ENCODE data around the gene REELD1. TPM values are rescaled to one million over a fixed set of nuclear protein-coding genes. Genes with fewer than 3 reads are reported as not detected.

REELD1 gene
- total and polyA plus RNA-seq, 8 donors, result 0.30 to 0.73 TPM; not detected in 6

DNA sequence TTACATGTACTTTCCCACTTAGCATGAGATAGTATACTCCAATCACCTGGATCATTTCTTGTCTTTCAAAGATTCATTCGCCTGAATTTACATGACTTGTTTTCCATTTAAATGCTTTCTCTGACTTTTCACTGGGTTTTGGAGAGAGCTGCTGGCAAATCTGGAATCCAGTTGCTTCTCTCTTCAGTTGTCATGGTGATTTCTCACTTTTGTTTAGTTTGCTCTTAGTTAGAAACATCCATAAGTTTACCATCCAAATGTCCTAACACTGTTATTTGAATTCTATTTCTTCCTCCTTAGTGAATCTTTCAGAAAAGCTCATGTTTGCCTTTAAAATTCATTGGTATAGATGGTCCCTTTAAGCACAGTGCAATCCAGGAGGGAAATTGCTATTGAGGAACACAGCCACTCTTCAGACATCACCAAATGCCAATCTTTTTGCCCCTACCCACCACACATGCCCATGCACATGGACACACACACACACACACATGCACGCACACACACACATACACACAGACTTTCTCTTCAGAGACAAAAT is 51.7 kb downstream of the REELD1 start:
- TF ChIP-seq POLR2A (IDR thresholded peaks at IDR 0.05) (no peak), EP300 (IDR thresholded peaks at IDR 0.05) (no peak), POLR2AphosphoS5 (IDR thresholded peaks at IDR 0.05) (no peak)
- TF ChIP-seq, protein P1, sequence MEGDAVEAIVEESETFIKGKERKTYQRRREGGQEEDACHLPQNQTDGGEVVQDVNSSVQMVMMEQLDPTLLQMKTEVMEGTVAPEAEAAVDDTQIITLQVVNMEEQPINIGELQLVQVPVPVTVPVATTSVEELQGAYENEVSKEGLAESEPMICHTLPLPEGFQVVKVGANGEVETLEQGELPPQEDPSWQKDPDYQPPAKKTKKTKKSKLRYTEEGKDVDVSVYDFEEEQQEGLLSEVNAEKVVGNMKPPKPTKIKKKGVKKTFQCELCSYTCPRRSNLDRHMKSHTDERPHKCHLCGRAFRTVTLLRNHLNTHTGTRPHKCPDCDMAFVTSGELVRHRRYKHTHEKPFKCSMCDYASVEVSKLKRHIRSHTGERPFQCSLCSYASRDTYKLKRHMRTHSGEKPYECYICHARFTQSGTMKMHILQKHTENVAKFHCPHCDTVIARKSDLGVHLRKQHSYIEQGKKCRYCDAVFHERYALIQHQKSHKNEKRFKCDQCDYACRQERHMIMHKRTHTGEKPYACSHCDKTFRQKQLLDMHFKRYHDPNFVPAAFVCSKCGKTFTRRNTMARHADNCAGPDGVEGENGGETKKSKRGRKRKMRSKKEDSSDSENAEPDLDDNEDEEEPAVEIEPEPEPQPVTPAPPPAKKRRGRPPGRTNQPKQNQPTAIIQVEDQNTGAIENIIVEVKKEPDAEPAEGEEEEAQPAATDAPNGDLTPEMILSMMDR (IDR thresholded peaks at IDR 0.05), result no peak
- Histone ChIP-seq H3K4me1 (peaks cover 0 to 6% (median 3%) of the 10 kb centered on the region in 4 donors), H3K27me3 (no peaks in the 10 kb centered on the region), H3K27ac (no peak overlapping the region), H3K4me3 (no peak overlapping the region), H3K36me3 (peaks cover 0 to 8% (median 0%) of the 10 kb centered on the region in 4 donors), H3K9me3 (no peaks in the 10 kb centered on the region)
- no peak for DNase-seq
- 90 to 98% (median 92%) methylated on average over 2 of the region's 2 CpGs for WGBS, 5 donors
- intact Hi-C loops (cut with DNase I; ENCODE audit: low total_unique reads), result no loop called here

DNA sequence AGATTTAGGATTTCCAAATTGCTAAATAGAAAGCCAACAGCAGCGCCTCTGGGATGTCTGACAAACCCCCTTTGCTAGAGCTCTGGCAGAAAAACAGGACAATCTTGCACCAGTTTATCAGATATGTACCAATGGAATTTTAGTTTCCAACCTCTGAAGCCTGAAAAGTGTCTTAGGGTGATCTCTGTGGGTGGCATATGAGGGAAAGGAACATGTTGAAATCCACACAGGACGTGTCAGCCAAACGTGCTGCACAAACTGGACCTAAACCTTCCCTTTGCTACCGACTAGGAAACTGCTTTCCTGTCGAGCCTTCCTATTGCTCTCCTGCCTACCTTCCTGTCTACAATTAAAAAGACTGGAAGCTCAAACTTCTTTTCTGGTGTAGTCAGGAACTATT is 53.5 kb downstream of the REELD1 start:
- no peak for DNase-seq
- no peaks in the 10 kb centered on the region for H3K27me3 ChIP-seq
- no peaks in the 10 kb centered on the region for H3K4me1 ChIP-seq
- H3K36me3 ChIP-seq, result peaks cover 0 to 8% (median 0%) of the 10 kb centered on the region in 4 donors
- TF ChIP-seq EP300 (IDR thresholded peaks at IDR 0.05) (no peak), POLR2A (IDR thresholded peaks at IDR 0.05) (no peak), POLR2AphosphoS5 (IDR thresholded peaks at IDR 0.05) (no peak)
- TF ChIP-seq, protein P1 (IDR thresholded peaks at IDR 0.05), result no peak
- WGBS, 5 donors, result 69 to 86% (median 77%) methylated on average over 5 of the region's 5 CpGs
- H3K4me3 ChIP-seq, result no peak overlapping the region
- H3K27ac ChIP-seq, result no peak overlapping the region
- H3K9me3 ChIP-seq, result no peaks in the 10 kb centered on the region
- intact Hi-C loops (cut with DNase I; ENCODE audit: low total_unique reads), result no loop called here

DNA sequence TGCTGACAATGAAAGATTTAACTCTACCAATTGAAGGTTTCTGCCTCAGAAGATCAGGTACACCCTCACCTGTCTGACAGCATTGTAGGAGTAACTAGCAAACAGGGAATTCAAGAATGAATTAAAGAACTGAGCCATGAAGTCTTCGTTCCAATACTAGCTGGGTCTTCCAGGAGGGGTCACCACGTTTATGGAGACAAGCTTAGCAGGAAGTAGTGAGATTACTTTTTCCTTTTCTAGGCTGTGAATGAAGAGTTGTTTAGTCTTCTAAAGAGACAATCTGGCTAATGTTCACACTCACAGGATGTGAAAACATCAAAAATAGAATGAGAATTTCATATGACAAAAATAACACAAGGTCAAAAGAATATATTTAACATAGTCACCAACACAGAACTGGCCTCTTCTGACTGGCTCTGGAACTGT is 54.9 kb downstream of the REELD1 start:
- 70 to 79% (median 72%) methylated on average over 2 of the region's 2 CpGs for WGBS, 5 donors
- H3K36me3 ChIP-seq, result peaks cover 0 to 8% (median 0%) of the 10 kb centered on the region in 4 donors
- no peak overlapping the region for H3K27ac ChIP-seq
- DNase-seq, result no peak
- TF ChIP-seq EP300 (IDR thresholded peaks at IDR 0.05) (no peak), POLR2A (IDR thresholded peaks at IDR 0.05) (no peak), POLR2AphosphoS5 (IDR thresholded peaks at IDR 0.05) (no peak)
- TF ChIP-seq, protein P1 (IDR thresholded peaks at IDR 0.05), result no peak
- H3K27me3 ChIP-seq, result no peaks in the 10 kb centered on the region
- H3K4me3 ChIP-seq, result no peak overlapping the region
- intact Hi-C loops (cut with DNase I; ENCODE audit: low total_unique reads), result no loop called here
- H3K9me3 ChIP-seq, result no peaks in the 10 kb centered on the region
- H3K4me1 ChIP-seq, result no peaks in the 10 kb centered on the region

DNA sequence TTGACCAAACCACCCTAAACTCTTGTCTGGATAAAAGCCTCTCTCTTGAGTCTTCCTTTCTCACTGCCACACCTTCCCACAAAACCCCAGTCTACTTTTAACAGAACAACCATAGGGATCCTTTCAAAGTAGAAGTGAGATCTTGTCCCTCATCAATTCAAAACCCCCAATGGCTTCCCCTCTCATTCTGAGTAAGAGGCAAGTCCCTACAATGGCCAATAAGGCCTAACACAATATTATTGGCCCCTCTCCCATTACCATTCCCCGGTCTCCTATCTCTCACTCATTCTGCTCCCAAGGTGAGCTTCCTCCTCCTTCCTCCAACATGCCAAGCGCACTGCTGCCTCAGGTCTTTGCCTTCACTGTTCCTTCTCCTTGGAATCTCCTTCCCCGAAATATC is 57.1 kb downstream of the REELD1 start:
- intact Hi-C loops (cut with DNase I; ENCODE audit: low total_unique reads), result no loop called here
- no peaks in the 10 kb centered on the region for H3K9me3 ChIP-seq
- 88 to 95% (median 90%) methylated on average over 3 of the region's 3 CpGs for WGBS, 5 donors
- peaks cover 0 to 8% (median 0%) of the 10 kb centered on the region in 4 donors for H3K36me3 ChIP-seq
- no peaks in the 10 kb centered on the region for H3K27me3 ChIP-seq
- no peak overlapping the region for H3K4me3 ChIP-seq
- TF ChIP-seq POLR2AphosphoS5 (IDR thresholded peaks at IDR 0.05) (no peak), POLR2A (IDR thresholded peaks at IDR 0.05) (no peak), EP300 (IDR thresholded peaks at IDR 0.05) (no peak)
- TF ChIP-seq, protein P1 (IDR thresholded peaks at IDR 0.05), result no peak
- peaks cover 0 to 11% (median 0%) of the 10 kb centered on the region in 4 donors for H3K4me1 ChIP-seq
- DNase-seq, result no peak
- H3K27ac ChIP-seq, result no peak overlapping the region

Measured in stomach (tissue), 9 donors.